ENCODE results near the gene XPO5. TPM values are rescaled to one million over a fixed set of nuclear protein-coding genes. Genes with fewer than 3 reads are reported as not detected.
A peak's percentile ranks its signal among the peaks of the same experiment; 100 is the strongest.
"Not testable (repeated sequence)": the region's sequence is repeated elsewhere in the genome, so short reads cannot be mapped to it uniquely, and the experiment has no call there.

Gene XPO5
- total RNA-seq, 4 donors from 2014 or later = 24.1 to 49.8 (median 29.0) TPM

- Histone ChIP-seq H3K4me3 (no peak overlapping the region), H3K27me3 (no peaks in the 10 kb centered on the region), H3K9me3 (no peaks in the 10 kb centered on the region), H3K4me1 (peaks cover 40% of the 10 kb centered on the region), H3K36me3 (peaks cover 55% of the 10 kb centered on the region), H3K27ac (no peak overlapping the region)
- no peak for TF ChIP-seq POLR2A (IDR thresholded peaks at IDR 0.05)
- no peak for TF ChIP-seq CTCF (IDR thresholded peaks at IDR 0.05)
- TF ChIP-seq POLR2AphosphoS5 (IDR thresholded peaks at IDR 0.05) = no peak
- no peak for TF ChIP-seq EP300 (IDR thresholded peaks at IDR 0.05)
- WGBS = 70% methylated on average over 9 of the region's 12 CpGs
- no peak for DNase-seq (ENCODE audit: low spot score in 2 of 2)
Measured at GRCh38 chr6:43499028-43499815, 76.6 kb downstream of the XPO5 start.

- peaks cover 46% of the 10 kb centered on the region for H3K36me3 ChIP-seq
- H3K9me3 ChIP-seq; DNase-seq (ENCODE audit: low spot score in 2 of 2); H3K4me3 ChIP-seq; H3K27ac ChIP-seq; H3K27me3 ChIP-seq: not testable (repeated sequence)
- 97% methylated on average over 5 of the region's 5 CpGs for WGBS
- peaks cover 46% of the 10 kb centered on the region for H3K4me1 ChIP-seq
Measured at GRCh38 chr6:43498291-43498690, 77.5 kb downstream of the XPO5 start.

GRCh38 chr6:43497689-43498088 lies 78.1 kb downstream of the XPO5 start:
- Histone ChIP-seq H3K27me3 (no peaks in the 10 kb centered on the region), H3K27ac (no peak overlapping the region), H3K4me1 (peaks cover 52% of the 10 kb centered on the region), H3K9me3 (no peaks in the 10 kb centered on the region), H3K36me3 (peaks cover 40% of the 10 kb centered on the region), H3K4me3 (no peak overlapping the region)
- 91% methylated on average over 8 of the region's 12 CpGs for WGBS
- TF ChIP-seq POLR2AphosphoS5 (IDR thresholded peaks at IDR 0.05) (no peak), POLR2A (IDR thresholded peaks at IDR 0.05) (no peak), CTCF (IDR thresholded peaks at IDR 0.05) (no peak), EP300 (IDR thresholded peaks at IDR 0.05) (no peak)
- no peak for DNase-seq (ENCODE audit: low spot score in 2 of 2)

GRCh38 chr6:43497129-43497396 lies 78.8 kb downstream of the XPO5 start:
- Histone ChIP-seq H3K4me3 (no peak overlapping the region), H3K4me1 (peaks cover 58% of the 10 kb centered on the region), H3K9me3 (no peaks in the 10 kb centered on the region), H3K27ac (peak overlapping the region; percentile 77), H3K27me3 (no peaks in the 10 kb centered on the region), H3K36me3 (peaks cover 33% of the 10 kb centered on the region)
- no peak for DNase-seq (ENCODE audit: low spot score in 2 of 2)
- WGBS = 67% methylated on average over 6 of the region's 6 CpGs
- no peak for TF ChIP-seq CTCF (IDR thresholded peaks at IDR 0.05)
- TF ChIP-seq POLR2AphosphoS5 (IDR thresholded peaks at IDR 0.05) = no peak
- TF ChIP-seq EP300 (IDR thresholded peaks at IDR 0.05) = no peak
- TF ChIP-seq POLR2A (IDR thresholded peaks at IDR 0.05) = no peak

- Histone ChIP-seq H3K4me3 (no peak overlapping the region), H3K27me3 (no peaks in the 10 kb centered on the region), H3K9me3 (no peaks in the 10 kb centered on the region), H3K4me1 (peaks cover 63% of the 10 kb centered on the region), H3K36me3 (peaks cover 32% of the 10 kb centered on the region), H3K27ac (peak overlapping the region; percentile 77)
- DNase-seq (ENCODE audit: low spot score in 2 of 2) = no peak
- 43% methylated on average over 6 of the region's 18 CpGs for WGBS
- no peak for TF ChIP-seq POLR2A (IDR thresholded peaks at IDR 0.05)
- peak; percentile 38 to 59 for TF ChIP-seq CTCF (IDR thresholded peaks at IDR 0.05)
- TF ChIP-seq EP300 (IDR thresholded peaks at IDR 0.05) = no peak
- TF ChIP-seq POLR2AphosphoS5 (IDR thresholded peaks at IDR 0.05) = no peak
Measured at GRCh38 chr6:43496370-43497128, 79.3 kb downstream of the XPO5 start.

Data from suprapubic skin (tissue), 4 donors.